HepG2 (cell line): ENCODE measurements around the gene ULBP1. TPM values are rescaled to one million over a fixed set of nuclear protein-coding genes. Genes with fewer than 3 reads are reported as not detected.
A peak's percentile ranks its signal among the peaks of the same experiment; 100 is the strongest.

Experiments used
- ATAC-seq: fragments of 200-7000 bp; cut with Tn5 transposase; 3 replicates; pipeline ENCODE4 v1.9.1; 2020; ENCODE audit warnings: mild to moderate bottlenecking, moderate library complexity
- Bru-seq: library from RNA; stranded (reverse); fragments of 400-500 nt; gene quantifications from one replicate; lab custom pipeline; 2021; lab: Mats Ljungman, UMichigan
- BruChase-seq, 2 experiments: library from RNA; stranded (reverse); fragments of 400-500 nt; gene quantifications; one replicate each; lab custom pipeline; 2021; lab: Mats Ljungman, UMichigan
- BruUV-seq: library from RNA; stranded (reverse); fragments of 400-500 nt; replicated peaks from 2 replicates; lab custom pipeline; 2021; lab: Mats Ljungman, UMichigan
- CTCF ChIA-PET: fragments of 300-600 bp; formaldehyde crosslinking; extraction: SDS; loops from one replicate; lab custom pipeline; 2021; ENCODE audit warnings: low total read pairs, inconsistent platforms, low intra/inter-chr PET ratio; lab: Yijun Ruan, JAX
- POLR2A ChIA-PET: fragments of 350-600 bp; sonication (Branson Sonifier 250); formaldehyde crosslinking; loops from one replicate; lab custom pipeline; 2020; ENCODE audit warnings: antibody characterized with exemption, inconsistent platforms; lab: Yijun Ruan, JAX
- DNase-seq: peaks from one replicate; pipeline ENCODE4 v3.0.0-alpha.2; 2015; ENCODE audit warnings: low spot score
- FAIRE-seq: peaks from 3 replicates; lab custom pipeline; 2011; peaks lifted over from hg19 to GRCh38; lab: Jason Lieb, UNC
- H2AFZ ChIP-seq: one replicate; pipeline ENCODE4 v1.6.1; 2011; ENCODE audit warnings: low read length, inconsistent platforms
- H3K27ac ChIP-seq: fragments of 300-600 bp; 3 replicates; pipeline ENCODE4 v1.8.0; 2011; ENCODE audit warnings: mixed run types, mild to moderate bottlenecking, mixed read lengths, low read length, inconsistent platforms; ENCODE audit not compliant: insufficient read depth; ENCODE audit errors: extremely low read length
- H3K27me3 ChIP-seq, 2 experiments: fragments of 200-600 bp in 1 of 2; 2 replicates in 1 of 2; 3 replicates in 1 of 2; pipeline versions ENCODE4 v1.6.0 to v1.8.0; 2011; ENCODE audit warnings: low read length in 2 of 2, mild to moderate bottlenecking in 2 of 2, moderate library complexity in 2 of 2, inconsistent platforms in 1 of 2; ENCODE audit not compliant: insufficient read depth in 2 of 2, control insufficient read depth in 1 of 2
- H3K36me3 ChIP-seq, 2 experiments: fragments of 200-600 bp in 1 of 2; replicated peaks in 1 of 2; 2 replicates in 1 of 2; 3 replicates in 1 of 2; pipeline versions ENCODE4 v1.5.1 to v1.8.0; 2011; ENCODE audit warnings: low read length in 2 of 2, inconsistent platforms in 1 of 2; ENCODE audit not compliant: insufficient read depth in 2 of 2, control insufficient read depth in 1 of 2
- H3K4me1 ChIP-seq: 2 replicates; pipeline ENCODE4 v1.5.1; 2012; ENCODE audit warnings: low read length, inconsistent platforms; ENCODE audit not compliant: insufficient read depth
- H3K4me2 ChIP-seq: 2 replicates; pipeline ENCODE4 v1.6.0; 2011; ENCODE audit warnings: low read depth, low read length, inconsistent platforms
- H3K4me3 ChIP-seq, 3 experiments: fragments of 200-600 bp in 1 of 3; sonication (generic), shearing (Covaris generic) in 1 of 3; replicated peaks in 1 of 3; 2 replicates each; pipeline ENCODE4 v1.5.1; 2011 to 2016; ENCODE audit warnings: low read length in 3 of 3, inconsistent platforms in 2 of 3, low read depth in 2 of 3, mild to moderate bottlenecking in 2 of 3, control low read depth in 1 of 3, mixed read lengths in 1 of 3; ENCODE audit not compliant: insufficient read depth in 1 of 3
- H3K79me2 ChIP-seq: one replicate; pipeline ENCODE4 v1.6.1; 2011; ENCODE audit warnings: low read length, inconsistent platforms; ENCODE audit not compliant: insufficient read depth
- H3K9ac ChIP-seq: 2 replicates; pipeline ENCODE4 v1.6.0; 2011; ENCODE audit warnings: mild to moderate bottlenecking, low read depth, low read length, inconsistent platforms; ENCODE audit not compliant: insufficient read depth
- H3K9me3 ChIP-seq: 2 replicates; pipeline ENCODE4 v1.5.1; 2012; ENCODE audit warnings: mild to moderate bottlenecking, low read length
- H4K20me1 ChIP-seq: 2 replicates; pipeline ENCODE4 v1.6.0; 2011; ENCODE audit warnings: inconsistent platforms, mild to moderate bottlenecking, low read length, moderate library complexity; ENCODE audit not compliant: insufficient read depth
- DNMT1 ChIP-seq: sonication (generic); formaldehyde crosslinking; IDR thresholded peaks from 2 replicates; pipeline ENCODE4 v1.5.1; 2020; ENCODE audit warnings: mild to moderate bottlenecking, missing genetic modification reagents
- GLMP ChIP-seq: sonication (generic); formaldehyde crosslinking; IDR thresholded peaks from 2 replicates; pipeline ENCODE4 v1.9.0; 2021; ENCODE audit warnings: missing genetic modification reagents, mild to moderate bottlenecking, borderline replicate concordance
- MLXIP ChIP-seq: sonication (generic); formaldehyde crosslinking; IDR thresholded peaks from 2 replicates; pipeline ENCODE4 v1.9.0; 2021; ENCODE audit warnings: missing genetic modification reagents, borderline replicate concordance
- PAF1 ChIP-seq: IDR thresholded peaks from 2 replicates; pipeline ENCODE4 v1.6.1; 2016; ENCODE audit warnings: missing genetic modification reagents, missing compliant biosample characterization
- PBX2 ChIP-seq: IDR thresholded peaks from 2 replicates; pipeline ENCODE4 v1.6.1; 2016; ENCODE audit warnings: control low read depth
- RFXAP ChIP-seq: sonication (generic); formaldehyde crosslinking; IDR thresholded peaks from 2 replicates; pipeline ENCODE4 v1.4.0; 2020; ENCODE audit warnings: missing genetic modification reagents, borderline replicate concordance
- TCF12 ChIP-seq, 2 experiments: fragments of 450-650 bp in 1 of 2; sonication (generic) in 1 of 2; formaldehyde crosslinking in 1 of 2; IDR thresholded peaks; 2 replicates each; pipeline versions ENCODE4 v1.6.1 to v1.8.0; 2017 to 2022; ENCODE audit warnings: antibody characterized with exemption in 1 of 2, mild to moderate bottlenecking in 1 of 2, missing genetic modification reagents in 1 of 2, moderate library complexity in 1 of 2
- ZNF335 ChIP-seq: sonication (generic); formaldehyde crosslinking; IDR thresholded peaks from 2 replicates; pipeline ENCODE4 v1.4.0; 2020; ENCODE audit warnings: missing genetic modification reagents
- ZNF337 ChIP-seq: sonication (generic); formaldehyde crosslinking; IDR thresholded peaks from 2 replicates; pipeline ENCODE4 v1.5.1; 2020; ENCODE audit warnings: missing genetic modification reagents, low read depth, mild to moderate bottlenecking, borderline replicate concordance
- ZNF564 ChIP-seq: sonication (generic); formaldehyde crosslinking; IDR thresholded peaks from 2 replicates; pipeline ENCODE4 v1.8.1; 2023; ENCODE audit warnings: mild to moderate bottlenecking, missing genetic modification reagents
- ZNF570 ChIP-seq: sonication (generic); formaldehyde crosslinking; IDR thresholded peaks from 2 replicates; pipeline ENCODE4 v1.4.0; 2020; ENCODE audit warnings: mild to moderate bottlenecking, missing genetic modification reagents, borderline replicate concordance
- ZNF776 ChIP-seq: sonication (generic); formaldehyde crosslinking; IDR thresholded peaks from 2 replicates; pipeline ENCODE4 v1.4.0; 2020; ENCODE audit warnings: mild to moderate bottlenecking, missing genetic modification reagents
- WGBS: methylation state at CpG from one replicate; pipeline ENCODE4 v1.1.6; 2017; ENCODE audit warnings: low lambda C conversion rate; 5-methylcytosine and 5-hydroxymethylcytosine counted together
- in situ Hi-C: cut with HindIII; loops from 2 replicates; pipeline ENCODE4 v1.10.0; 2017; ENCODE audit warnings: low pct_unique_long_range_greater_than_20kb; ENCODE audit not compliant: extremely low pct_ligation_motif_present
- intact Hi-C: fragments of 100-400 bp; cut with micrococcal nuclease; formaldehyde crosslinking; loops from one replicate; pipeline ENCODE4 v1.10.0; 2022; ENCODE audit not compliant: unreplicated experiment
- long read RNA-seq, 2 experiments: library from RNA in 1 of 2; library from polyadenylated mRNA in 1 of 2; stranded (forward) in 1 of 2; unstranded in 1 of 2; transcript quantifications; one replicate each; pipeline ENCODE4 v2.0.0, GENCODE V29; 2019 to 2022
- polyA minus RNA-seq, 3 experiments: library from RNA; depleted of rRNA, polyadenylated mRNA; stranded (reverse); fragments of >200 nt; gene quantifications; 2 replicates each; pipeline ENCODE4 v1.2.3, GENCODE V29; 2011; ENCODE audit warnings: low replicate concordance in 1 of 3
- polyA plus RNA-seq, 8 experiments: library from polyadenylated mRNA; depleted of rRNA in 3 of 8; stranded (reverse) in 7 of 8; unstranded in 1 of 8; fragments of >200 nt; fragmentation: Illumina TruSeq in 4 of 8; extraction: Trizol in 4 of 8; gene quantifications; 2 replicates each; pipeline versions ENCODE4 v1.2.1 to v1.2.3, GENCODE V29; 2011 to 2016; ENCODE audit warnings: low read depth in 4 of 8, missing spikeins in 1 of 8, mixed read lengths in 1 of 8; ENCODE audit not compliant: insufficient read depth in 1 of 8
- total RNA-seq, 5 experiments: library from RNA; depleted of rRNA; stranded (reverse); fragments of >200 nt; fragmentation: Illumina TruSeq; extraction: Trizol; gene quantifications; 2 replicates each; pipeline ENCODE4 v1.2.3, GENCODE V29; 2016; ENCODE audit warnings: low read depth in 1 of 5

ULBP1 gene
- total RNA-seq (2016; rRNA removed; fragmentation: Illumina TruSeq; extraction: Trizol) (0.04 TPM in 1 of 2 replicates, not detected in the other), polyA plus RNA-seq (2011; rRNA removed) (0.08 and 0.09 TPM in 2 replicates), polyA minus RNA-seq (2011; rRNA and poly(A)+ RNA removed; ENCODE audit: low replicate concordance) (0.06 and 0.21 TPM in 2 replicates), Bru-seq, nascent RNA (percentile 15 among the genes with signal in this experiment), BruChase-seq, experiment 1, labeled RNA remaining after a 6-hour chase (percentile 28 among the genes with signal in this experiment), BruChase-seq, experiment 2, labeled RNA remaining after a 2-hour chase (percentile 23 among the genes with signal in this experiment)
- not detected in 2 replicates for total RNA-seq (2016; cell fraction: cytosol; rRNA removed; fragmentation: Illumina TruSeq; extraction: Trizol; ENCODE audit: low read depth)
- total RNA-seq (2016; cell fraction: insoluble cytoplasmic fraction; rRNA removed; fragmentation: Illumina TruSeq; extraction: Trizol): 0.06 TPM in 1 of 2 replicates, not detected in the other
- total RNA-seq (2016; cell fraction: membrane; rRNA removed; fragmentation: Illumina TruSeq; extraction: Trizol): not detected in 2 replicates
- 0.12 TPM in 1 of 2 replicates, not detected in the other for total RNA-seq (2016; cell fraction: nucleus; rRNA removed; fragmentation: Illumina TruSeq; extraction: Trizol)
- 0.11 and 0.13 TPM in 2 replicates for polyA plus RNA-seq (2011; cell fraction: cytosol; rRNA removed)
- polyA plus RNA-seq (2011; cell fraction: nucleus; rRNA removed): 0.05 and 0.10 TPM in 2 replicates
- 0.27 and 0.39 TPM in 2 replicates for polyA plus RNA-seq (2012)
- not detected in 2 replicates for polyA plus RNA-seq (2016; cell fraction: cytosol; fragmentation: Illumina TruSeq; extraction: Trizol; ENCODE audit: low read depth)
- polyA plus RNA-seq (2016; cell fraction: insoluble cytoplasmic fraction; fragmentation: Illumina TruSeq; extraction: Trizol; ENCODE audit: low read depth): 0.09 TPM in 1 of 2 replicates, not detected in the other
- not detected in 2 replicates for polyA plus RNA-seq (2016; cell fraction: membrane; fragmentation: Illumina TruSeq; extraction: Trizol; ENCODE audit: low read depth)
- 0.16 TPM in 1 of 2 replicates, not detected in the other for polyA plus RNA-seq (2016; cell fraction: nucleus; fragmentation: Illumina TruSeq; extraction: Trizol; ENCODE audit: insufficient read depth, low read depth)
- not detected in 2 replicates for polyA minus RNA-seq (2011; cell fraction: cytosol; rRNA and poly(A)+ RNA removed)
- polyA minus RNA-seq (2011; cell fraction: nucleus; rRNA and poly(A)+ RNA removed): 0.12 and 0.13 TPM in 2 replicates
- long read RNA-seq, experiment 1: 0 reads
- long read RNA-seq, experiment 2, partial matches to known transcripts: 0 of 5 reads
- long read RNA-seq, experiment 2, other reads (novel, unspliced or antisense): 3 of 5 reads

- BruUV-seq: no TSS peak
- TF ChIP-seq MLXIP (CRISPR knock-in tag) (no peak), PBX2 (no peak), ZNF570 (CRISPR knock-in tag) (no peak), ZNF335 (CRISPR knock-in tag) (no peak), DNMT1 (CRISPR knock-in tag) (peak; percentile 33; the same call in 1 of the 2 replicates), ZNF564 (no peak), TCF12 (IDR thresholded peaks at IDR 0.05) (no peak), TCF12 (CRISPR knock-in tag; IDR thresholded peaks at IDR 0.05) (no peak), RFXAP (CRISPR knock-in tag) (no peak), ZNF337 (CRISPR knock-in tag) (no peak), GLMP (CRISPR knock-in tag) (no peak), PAF1 (CRISPR knock-in tag) (no peak), ZNF776 (CRISPR knock-in tag) (no peak)
Observed at GRCh38 chr6:149963462-149964307, at the start of gene ULBP1. TSS of gene ULBP1 (plus strand) at chr6:149963943. CDS start at chr6:149964050, 107 bp downstream.

More at GRCh38 chr6:149963462-149964307, at the start of gene ULBP1:
- Histone ChIP-seq H3K9ac (no peak within 1 kb of the TSS), H3K4me1 (peaks cover 4% of the 10 kb centered on the region; the same call in 1 of the 2 replicates), H3K4me3 (peak within 1 kb of the TSS; percentile 17 to 48 (median 34); a peak in 3 of 6 replicates), H3K27ac (no peak within 1 kb of the TSS), H3K27me3 (peaks cover 5 to 42% of the 10 kb centered on the region in 2 experiments), H3K79me2 (no peaks in the 10 kb centered on the region), H3K36me3 (no peaks in the 10 kb centered on the region), H3K4me2 (peak within 1 kb of the TSS; percentile 49), H4K20me1 (no peaks in the 10 kb centered on the region), H3K9me3 (no peaks in the 10 kb centered on the region), H2AFZ (no peak within 1 kb of the TSS)
- in situ Hi-C loops (no loop called here), intact Hi-C loops (no loop called here)
- WGBS: 67% methylated on average over 58 of the region's 69 CpGs
- CTCF ChIA-PET: no interaction called here
- FAIRE-seq: no peak
- POLR2A ChIA-PET: no interaction called here
- no peak for DNase-seq
- peak; percentile 42 for ATAC-seq
